Measurements from ENCODE around the gene GHRHR. TPM values are rescaled to one million over a fixed set of nuclear protein-coding genes. Genes with fewer than 3 reads are reported as not detected.

GHRHR gene
- polyA plus RNA-seq, 1 experiment, result not detected

DNA sequence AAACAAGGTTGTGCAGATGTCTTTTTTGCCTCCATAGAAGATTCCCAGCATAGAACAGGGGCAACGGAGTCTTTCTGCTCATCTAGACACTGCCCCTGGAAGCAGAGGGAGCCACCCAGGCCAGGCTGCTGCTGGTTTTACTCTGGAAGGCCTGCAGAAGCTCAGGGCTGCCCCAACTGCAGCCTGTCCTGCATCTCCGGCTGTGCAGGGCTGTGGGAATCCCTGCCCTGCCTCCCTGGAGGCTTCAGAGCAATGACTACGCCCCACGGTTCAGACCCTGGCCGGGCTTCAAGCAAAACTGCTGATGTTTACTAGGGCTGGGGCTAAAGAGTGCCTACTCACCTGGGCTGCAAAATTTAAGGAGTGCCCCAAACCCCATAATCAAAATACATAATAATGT is 43.9 kb downstream of the GHRHR start:
- DNase-seq (ENCODE audit: low read depth, low spot score), result no peak
- Histone ChIP-seq H3K27me3 (ENCODE audit: control insufficient read depth, insufficient read depth, low read length) (peaks cover 5% of the 10 kb centered on the region), H3K9me3 (ENCODE audit: control insufficient read depth, insufficient read depth, low read length) (no peaks in the 10 kb centered on the region), H3K4me3 (ENCODE audit: low read depth, low read length) (no peak overlapping the region), H3K27ac (ENCODE audit: low read depth, low read length) (no peak overlapping the region)
- ChIA-PET POLR2A (no interaction called here), CTCF (no interaction called here)
- TF ChIP-seq, protein P1, sequence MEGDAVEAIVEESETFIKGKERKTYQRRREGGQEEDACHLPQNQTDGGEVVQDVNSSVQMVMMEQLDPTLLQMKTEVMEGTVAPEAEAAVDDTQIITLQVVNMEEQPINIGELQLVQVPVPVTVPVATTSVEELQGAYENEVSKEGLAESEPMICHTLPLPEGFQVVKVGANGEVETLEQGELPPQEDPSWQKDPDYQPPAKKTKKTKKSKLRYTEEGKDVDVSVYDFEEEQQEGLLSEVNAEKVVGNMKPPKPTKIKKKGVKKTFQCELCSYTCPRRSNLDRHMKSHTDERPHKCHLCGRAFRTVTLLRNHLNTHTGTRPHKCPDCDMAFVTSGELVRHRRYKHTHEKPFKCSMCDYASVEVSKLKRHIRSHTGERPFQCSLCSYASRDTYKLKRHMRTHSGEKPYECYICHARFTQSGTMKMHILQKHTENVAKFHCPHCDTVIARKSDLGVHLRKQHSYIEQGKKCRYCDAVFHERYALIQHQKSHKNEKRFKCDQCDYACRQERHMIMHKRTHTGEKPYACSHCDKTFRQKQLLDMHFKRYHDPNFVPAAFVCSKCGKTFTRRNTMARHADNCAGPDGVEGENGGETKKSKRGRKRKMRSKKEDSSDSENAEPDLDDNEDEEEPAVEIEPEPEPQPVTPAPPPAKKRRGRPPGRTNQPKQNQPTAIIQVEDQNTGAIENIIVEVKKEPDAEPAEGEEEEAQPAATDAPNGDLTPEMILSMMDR (IDR thresholded peaks at IDR 0.05; ENCODE audit: low read depth, low read length), result no peak

DNA sequence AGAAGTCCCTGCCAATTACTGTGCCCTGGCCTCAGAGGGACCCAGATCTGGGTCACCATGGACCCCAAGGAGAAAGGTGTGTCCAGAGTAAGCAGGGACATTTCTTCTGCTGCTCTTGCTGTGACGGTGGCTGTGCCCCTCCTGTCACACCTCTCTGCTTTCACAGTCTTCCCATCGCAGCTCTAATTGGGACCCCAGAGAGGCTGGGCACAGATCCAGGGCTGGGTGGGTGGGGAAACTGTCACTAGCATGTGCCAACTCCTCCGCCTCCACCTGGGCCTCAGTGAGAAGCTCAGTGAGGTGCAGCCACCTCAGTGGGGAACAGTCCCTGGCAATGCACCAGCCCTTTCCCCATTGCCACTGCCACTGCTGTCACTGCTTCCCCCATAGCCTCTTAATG is 51.1 kb downstream of the GHRHR start:
- Histone ChIP-seq H3K9me3 (ENCODE audit: control insufficient read depth, insufficient read depth, low read length) (no peaks in the 10 kb centered on the region), H3K27me3 (ENCODE audit: control insufficient read depth, insufficient read depth, low read length) (peaks cover 3% of the 10 kb centered on the region), H3K27ac (ENCODE audit: low read depth, low read length) (no peak overlapping the region), H3K4me3 (ENCODE audit: low read depth, low read length) (no peak overlapping the region)
- CTCF ChIA-PET, result no interaction called here
- TF ChIP-seq, protein P1 (IDR thresholded peaks at IDR 0.05; ENCODE audit: low read depth, low read length), result no peak
- no peak for DNase-seq (ENCODE audit: low read depth, low spot score)
- POLR2A ChIA-PET, result no interaction called here

DNA sequence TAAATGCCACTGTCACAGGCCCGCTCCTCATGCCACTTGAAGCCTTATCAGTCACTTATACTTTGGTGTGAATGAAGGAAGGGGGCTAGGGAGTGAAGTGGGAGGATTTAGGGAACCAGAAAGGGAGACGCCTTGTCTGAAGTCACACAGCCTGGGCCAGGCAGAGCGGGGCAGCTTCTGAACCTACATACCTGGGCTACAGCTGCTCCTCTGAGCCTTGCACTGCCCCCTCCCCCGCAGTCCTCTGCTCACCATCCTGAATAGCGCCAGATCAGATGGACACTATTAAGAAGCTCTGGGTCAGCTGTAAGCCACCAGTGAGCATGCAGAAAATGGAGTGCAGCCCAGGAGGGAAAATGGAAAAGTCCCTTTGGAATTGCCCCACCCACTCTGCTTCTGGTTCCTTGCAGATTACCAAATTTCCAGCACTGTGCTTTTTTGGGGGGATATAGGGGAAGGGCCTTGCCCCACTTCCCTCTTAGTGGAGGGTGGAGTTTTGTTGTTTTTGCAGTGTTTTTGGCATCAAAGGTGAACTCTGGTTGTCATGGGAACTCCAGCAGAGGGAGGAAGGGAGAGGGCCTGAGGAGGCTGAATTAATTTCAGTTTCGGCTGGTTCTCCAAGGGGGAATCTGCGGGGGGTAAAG is 53.4 kb downstream of the GHRHR start:
- ChIA-PET CTCF (no interaction called here), POLR2A (no interaction called here)
- Histone ChIP-seq H3K27me3 (ENCODE audit: control insufficient read depth, insufficient read depth, low read length) (peaks cover 3% of the 10 kb centered on the region), H3K4me3 (ENCODE audit: low read depth, low read length) (no peak overlapping the region), H3K27ac (ENCODE audit: low read depth, low read length) (no peak overlapping the region), H3K9me3 (ENCODE audit: control insufficient read depth, insufficient read depth, low read length) (no peaks in the 10 kb centered on the region)
- no peak for DNase-seq (ENCODE audit: low read depth, low spot score)
- TF ChIP-seq, protein P1 (IDR thresholded peaks at IDR 0.05; ENCODE audit: low read depth, low read length), result no peak

DNA sequence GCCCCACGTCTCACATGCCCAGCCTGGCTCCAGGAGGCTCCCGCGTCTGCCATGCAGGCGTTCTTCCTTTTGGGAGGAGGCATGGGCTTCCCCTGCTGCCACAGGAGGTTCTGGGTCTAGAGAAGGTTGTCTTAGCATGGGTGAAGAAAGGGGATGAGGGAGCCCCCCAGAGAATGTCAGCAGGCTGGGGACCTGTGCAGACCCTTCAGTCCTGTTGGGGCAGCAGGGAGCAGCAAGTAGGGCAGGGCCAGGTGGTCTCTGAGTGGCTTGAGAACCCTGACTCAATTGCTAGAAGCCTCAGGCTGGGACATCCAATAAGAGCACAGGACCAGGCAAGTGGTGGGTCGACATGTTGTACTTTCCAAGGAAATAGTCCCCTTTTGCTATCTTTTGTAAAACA is 54.0 kb downstream of the GHRHR start:
- no peak for DNase-seq (ENCODE audit: low read depth, low spot score)
- ChIA-PET CTCF (no interaction called here), POLR2A (no interaction called here)

DNA sequence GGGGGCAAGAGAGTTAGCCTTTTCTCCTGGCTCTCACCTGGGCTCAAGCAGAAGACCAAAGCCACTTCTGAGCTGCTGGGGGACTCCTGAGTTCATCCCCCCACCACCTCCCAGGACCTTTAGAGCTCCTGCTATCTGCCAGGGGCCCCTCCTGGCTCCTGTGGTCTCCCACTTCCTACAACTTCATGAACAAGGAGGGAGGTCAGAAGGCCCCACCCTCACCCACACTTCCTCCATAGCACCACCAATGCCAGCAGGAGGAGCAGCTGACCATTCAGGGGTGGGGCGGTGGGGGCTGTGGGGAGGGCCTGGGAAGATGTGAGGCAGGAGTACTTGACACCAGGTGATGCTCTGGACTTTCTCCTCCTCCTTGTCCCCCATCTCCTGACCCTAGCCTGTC is 55.8 kb downstream of the GHRHR start:
- TF ChIP-seq, protein P1 (IDR thresholded peaks at IDR 0.05; ENCODE audit: low read depth, low read length), result no peak
- Histone ChIP-seq H3K9me3 (ENCODE audit: control insufficient read depth, insufficient read depth, low read length) (no peaks in the 10 kb centered on the region), H3K4me3 (ENCODE audit: low read depth, low read length) (no peak overlapping the region), H3K27ac (ENCODE audit: low read depth, low read length) (no peak overlapping the region), H3K27me3 (ENCODE audit: control insufficient read depth, insufficient read depth, low read length) (peaks cover 3% of the 10 kb centered on the region)
- ChIA-PET CTCF (no interaction called here), POLR2A (no interaction called here)
- no peak for DNase-seq (ENCODE audit: low read depth, low spot score)

More for the DNA sequence above, 54.0 kb downstream of the GHRHR start:
- TF ChIP-seq, protein P1 (IDR thresholded peaks at IDR 0.05; ENCODE audit: low read depth, low read length), result no peak
- H3K27ac ChIP-seq (ENCODE audit: low read depth, low read length), result no peak overlapping the region
- H3K27me3 ChIP-seq (ENCODE audit: control insufficient read depth, insufficient read depth, low read length), result peaks cover 3% of the 10 kb centered on the region
- no peak overlapping the region for H3K4me3 ChIP-seq (ENCODE audit: low read depth, low read length)
- H3K9me3 ChIP-seq (ENCODE audit: control insufficient read depth, insufficient read depth, low read length), result no peaks in the 10 kb centered on the region

Data from AG04450 (cell line).